ENCODE data around the gene HBS1L.

DNA sequence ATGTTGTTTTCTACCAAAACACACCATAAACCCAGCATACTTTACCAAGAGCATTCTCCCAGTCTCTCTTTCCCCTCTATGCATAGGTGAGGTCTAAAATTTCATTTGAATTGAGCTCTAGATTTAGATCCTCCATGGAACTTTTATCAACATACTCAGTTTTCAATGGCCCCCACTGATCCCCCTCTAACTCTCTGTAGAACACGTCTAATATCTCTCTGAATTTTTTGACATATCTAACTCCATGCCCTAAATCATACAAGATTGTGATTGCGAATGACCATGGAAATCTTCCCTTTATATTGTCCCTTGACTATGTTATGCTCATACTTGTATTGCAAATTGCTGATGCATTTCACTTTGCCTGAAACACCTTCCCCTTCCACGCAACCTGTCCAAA, 38.1 kb upstream of the HBS1L start:
- no peak for TF ChIP-seq POLR2A (IDR thresholded peaks at IDR 0.05; ENCODE audit: low read depth, low read length)
- no peak for TF ChIP-seq POLR2AphosphoS5 (IDR thresholded peaks at IDR 0.05; ENCODE audit: low read length)
- TF ChIP-seq, protein P1, sequence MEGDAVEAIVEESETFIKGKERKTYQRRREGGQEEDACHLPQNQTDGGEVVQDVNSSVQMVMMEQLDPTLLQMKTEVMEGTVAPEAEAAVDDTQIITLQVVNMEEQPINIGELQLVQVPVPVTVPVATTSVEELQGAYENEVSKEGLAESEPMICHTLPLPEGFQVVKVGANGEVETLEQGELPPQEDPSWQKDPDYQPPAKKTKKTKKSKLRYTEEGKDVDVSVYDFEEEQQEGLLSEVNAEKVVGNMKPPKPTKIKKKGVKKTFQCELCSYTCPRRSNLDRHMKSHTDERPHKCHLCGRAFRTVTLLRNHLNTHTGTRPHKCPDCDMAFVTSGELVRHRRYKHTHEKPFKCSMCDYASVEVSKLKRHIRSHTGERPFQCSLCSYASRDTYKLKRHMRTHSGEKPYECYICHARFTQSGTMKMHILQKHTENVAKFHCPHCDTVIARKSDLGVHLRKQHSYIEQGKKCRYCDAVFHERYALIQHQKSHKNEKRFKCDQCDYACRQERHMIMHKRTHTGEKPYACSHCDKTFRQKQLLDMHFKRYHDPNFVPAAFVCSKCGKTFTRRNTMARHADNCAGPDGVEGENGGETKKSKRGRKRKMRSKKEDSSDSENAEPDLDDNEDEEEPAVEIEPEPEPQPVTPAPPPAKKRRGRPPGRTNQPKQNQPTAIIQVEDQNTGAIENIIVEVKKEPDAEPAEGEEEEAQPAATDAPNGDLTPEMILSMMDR (IDR thresholded peaks at IDR 0.05 in 2 of 3, conservative IDR thresholded peaks at IDR 0.05 in 1 of 3; ENCODE audit: control insufficient read depth in 2 of 3, extremely low read depth in 1 of 3, insufficient read depth in 1 of 3, low read depth in 3 of 3, low read length in 3 of 3), result no peak
- TF ChIP-seq CEBPB (IDR thresholded peaks at IDR 0.05; ENCODE audit: borderline replicate concordance in 1 of 2, low read depth in 2 of 2, low read length in 2 of 2), result no peak

Measured in GM12878 (cell line).